Nucleus accumbens (tissue), 56 donors: ENCODE measurements around the gene WDR41.
"Not testable (repeated sequence)": the region's sequence is repeated elsewhere in the genome, so short reads cannot be mapped to it uniquely, and the experiment has no call there.

ENCODE experiments used
- DNase-seq, 56 donors: peaks; one replicate each; lab custom pipeline; 2025; lab: John Stamatoyannopoulos, UW

Gene WDR41, protein sequence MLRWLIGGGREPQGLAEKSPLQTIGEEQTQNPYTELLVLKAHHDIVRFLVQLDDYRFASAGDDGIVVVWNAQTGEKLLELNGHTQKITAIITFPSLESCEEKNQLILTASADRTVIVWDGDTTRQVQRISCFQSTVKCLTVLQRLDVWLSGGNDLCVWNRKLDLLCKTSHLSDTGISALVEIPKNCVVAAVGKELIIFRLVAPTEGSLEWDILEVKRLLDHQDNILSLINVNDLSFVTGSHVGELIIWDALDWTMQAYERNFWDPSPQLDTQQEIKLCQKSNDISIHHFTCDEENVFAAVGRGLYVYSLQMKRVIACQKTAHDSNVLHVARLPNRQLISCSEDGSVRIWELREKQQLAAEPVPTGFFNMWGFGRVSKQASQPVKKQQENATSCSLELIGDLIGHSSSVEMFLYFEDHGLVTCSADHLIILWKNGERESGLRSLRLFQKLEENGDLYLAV

DNA sequence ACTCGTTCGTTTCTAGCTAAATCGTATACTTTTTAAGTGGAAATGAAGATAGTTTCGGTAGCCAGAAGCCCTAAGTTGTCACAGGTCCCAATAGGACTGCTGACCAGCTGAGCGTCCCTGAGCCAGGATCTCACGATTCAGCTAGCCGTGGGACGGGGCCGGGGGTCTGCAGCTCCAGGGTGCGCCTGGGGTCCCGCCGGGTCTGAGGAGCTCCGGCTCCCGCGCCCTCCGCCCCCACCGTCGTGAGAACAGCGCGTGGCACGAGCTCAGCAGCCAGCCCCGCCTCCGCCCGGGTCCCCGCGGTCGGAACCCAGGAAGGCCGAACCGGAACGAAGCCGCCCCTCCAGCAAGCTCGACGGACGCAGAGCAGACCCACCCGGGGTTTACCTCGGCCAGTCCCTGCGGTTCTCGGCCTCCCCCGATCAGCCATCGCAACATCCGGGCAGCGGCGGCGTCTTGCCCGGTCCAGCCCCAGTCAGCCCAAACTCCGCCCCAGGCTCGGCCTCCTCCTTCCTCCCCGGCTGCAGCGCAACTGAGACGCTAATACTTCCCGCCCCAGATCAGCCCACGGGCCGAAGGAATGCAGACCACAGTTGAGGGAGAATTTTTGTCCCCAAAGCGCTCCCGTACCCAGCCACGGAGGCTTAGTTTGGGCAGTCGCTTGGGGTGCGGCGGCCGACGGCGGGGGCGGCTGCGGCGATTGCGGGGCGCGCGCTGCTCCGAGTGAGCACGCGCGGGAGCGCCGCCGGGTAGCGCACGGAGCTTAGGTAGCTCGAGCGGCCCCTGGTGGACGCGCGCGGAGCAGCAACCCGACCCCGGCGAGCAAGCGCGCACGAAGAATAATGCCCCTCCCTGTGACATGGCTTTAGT lies at the start of gene WDR41:
Gene WDR41 (minus strand): TSS at position 534 of the 870 bp plus-strand sequence. CDS start 96 bp downstream, at position 438.
- DNase-seq, result peak; percentile 54 to 98 (median 92)

GRCh38 chr5:77531297-77531696 lies 39.2 kb upstream of the WDR41 start:
- no peak for DNase-seq

DNA sequence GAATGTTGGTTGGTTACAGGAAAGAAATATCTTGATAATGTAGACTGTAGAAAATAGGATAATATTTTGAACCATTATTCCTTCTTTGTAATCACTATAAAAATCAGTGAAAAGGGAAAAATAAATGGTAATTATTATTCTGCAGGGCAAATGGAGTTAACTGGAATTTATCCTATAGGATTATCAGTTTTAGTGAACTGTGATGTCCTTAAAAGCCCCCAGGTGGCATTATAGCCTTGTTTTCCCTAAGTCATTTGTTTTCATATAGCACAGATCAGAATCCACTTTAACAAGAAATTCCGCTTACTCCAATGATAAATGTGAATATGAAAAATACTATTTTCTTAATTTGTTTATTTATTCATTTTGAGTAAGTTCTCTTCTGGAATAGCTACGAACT lies 26.2 kb upstream of the WDR41 start:
- no peak for DNase-seq

- no peak for DNase-seq
Observed at GRCh38 chr5:77514457-77514856, 22.3 kb upstream of the WDR41 start.

- DNase-seq, result no peak
Observed at GRCh38 chr5:77513321-77513720, 21.2 kb upstream of the WDR41 start.

DNA sequence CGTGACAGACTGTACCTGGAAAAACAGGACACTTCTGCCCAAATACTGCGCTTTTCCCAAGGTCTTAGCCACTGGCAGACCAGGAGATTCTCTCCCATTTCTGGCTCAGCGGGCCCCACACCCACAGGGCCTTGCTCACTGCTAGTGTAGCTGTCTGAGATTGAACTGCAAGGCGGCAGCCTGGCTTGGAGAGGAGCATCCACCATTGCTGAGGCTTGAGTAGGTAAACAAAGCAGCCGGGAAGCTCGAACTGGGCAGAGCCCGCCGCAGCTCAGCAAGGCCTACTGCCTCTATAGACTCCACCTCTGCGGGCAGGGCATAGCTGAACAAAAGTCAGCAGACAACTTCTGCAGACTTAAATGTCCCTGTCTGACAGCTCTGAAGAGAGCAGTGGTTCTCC lies 9.0 kb upstream of the WDR41 start:
- DNase-seq, result not testable (repeated sequence)

- no peak for DNase-seq
Observed at GRCh38 chr5:77499973-77500372, 7.9 kb upstream of the WDR41 start.

- DNase-seq, result no peak
Observed at GRCh38 chr5:77499441-77499840, 7.3 kb upstream of the WDR41 start.

GRCh38 chr5:77498952-77499351 lies 6.8 kb upstream of the WDR41 start:
- no peak for DNase-seq

- no peak for DNase-seq
Observed at GRCh38 chr5:77494935-77495334, 2.8 kb upstream of the WDR41 start.

- DNase-seq, result no peak
Observed at GRCh38 chr5:77492653-77493000, 511 bp upstream of the WDR41 start.

DNA sequence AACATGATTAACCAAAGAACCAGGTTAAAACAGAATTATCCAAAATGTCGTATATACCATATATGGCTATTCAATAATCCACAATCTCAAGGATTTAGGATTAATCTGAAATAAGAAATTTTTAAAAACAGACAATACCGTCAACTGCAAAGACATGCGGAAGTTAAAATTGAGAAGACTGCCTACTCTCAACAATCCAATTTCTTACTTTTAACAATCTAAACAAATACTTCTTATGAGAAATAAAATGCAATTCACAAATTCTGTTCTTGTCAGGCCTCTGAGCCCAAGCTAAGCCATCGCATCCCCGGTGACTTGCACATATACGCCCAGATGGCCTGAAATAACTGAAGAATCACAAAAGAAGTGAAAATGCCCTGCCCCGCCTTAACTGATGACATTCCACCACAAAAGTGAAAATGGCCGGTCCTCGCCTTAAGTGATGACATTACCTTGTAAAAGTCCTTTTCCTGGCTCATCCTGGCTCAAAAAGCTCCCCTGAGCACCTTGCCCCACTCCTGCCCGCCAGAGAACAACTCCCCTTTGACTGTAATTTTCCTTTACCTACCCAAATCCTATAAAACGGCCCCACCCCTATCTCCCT lies 1.3 kb downstream of the WDR41 start:
- DNase-seq, result peak in 3 of 56 donors; percentile 3 to 29 (median 6)

DNA sequence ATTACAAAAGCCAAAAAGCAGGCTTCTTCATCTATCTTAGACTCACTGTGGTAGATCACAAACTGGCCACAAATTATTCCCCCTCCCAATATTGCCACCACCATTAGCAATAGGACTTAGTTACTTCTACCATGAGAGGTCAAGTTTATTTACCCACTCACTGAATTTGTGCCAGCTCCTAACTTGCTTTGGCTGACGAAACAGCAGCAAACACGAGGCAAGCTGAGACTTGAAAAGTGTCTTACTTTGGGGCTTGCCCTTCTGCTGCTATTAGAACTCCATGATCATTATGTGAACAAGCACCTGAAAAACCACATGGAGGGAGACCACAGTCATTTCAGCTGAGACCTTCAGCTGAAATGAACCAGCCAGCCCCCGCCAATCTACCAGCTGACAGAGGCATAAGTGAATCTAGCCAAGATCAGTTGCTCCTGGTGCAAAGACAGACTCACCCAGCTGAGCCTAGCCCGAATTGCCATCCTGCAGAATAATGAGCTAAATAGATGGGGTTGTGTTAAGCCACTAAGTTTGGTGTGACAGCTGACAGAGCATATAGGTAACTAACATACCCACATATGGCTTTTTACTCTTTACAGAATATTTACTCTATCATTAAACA lies 5.7 kb downstream of the WDR41 start:
- DNase-seq, result no peak

DNA sequence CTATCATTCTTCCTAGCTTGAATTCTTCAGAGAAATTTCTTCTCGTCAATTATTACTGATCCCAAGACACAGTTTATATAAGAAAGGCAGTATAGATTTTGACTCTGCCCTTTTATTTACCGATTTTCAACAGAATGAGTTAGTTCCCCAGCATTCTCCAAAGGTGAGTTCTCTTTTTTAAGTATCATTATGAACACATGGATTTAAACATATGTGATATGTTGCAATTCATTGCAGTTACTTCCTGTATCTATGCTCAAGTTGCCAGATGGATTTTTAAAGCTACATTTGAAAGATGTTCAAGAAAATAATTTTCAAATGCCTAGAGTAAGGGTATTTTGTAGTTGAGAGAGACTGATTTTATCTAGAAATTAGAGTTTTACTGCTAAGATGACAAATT lies 8.4 kb downstream of the WDR41 start:
- DNase-seq, result no peak

DNA sequence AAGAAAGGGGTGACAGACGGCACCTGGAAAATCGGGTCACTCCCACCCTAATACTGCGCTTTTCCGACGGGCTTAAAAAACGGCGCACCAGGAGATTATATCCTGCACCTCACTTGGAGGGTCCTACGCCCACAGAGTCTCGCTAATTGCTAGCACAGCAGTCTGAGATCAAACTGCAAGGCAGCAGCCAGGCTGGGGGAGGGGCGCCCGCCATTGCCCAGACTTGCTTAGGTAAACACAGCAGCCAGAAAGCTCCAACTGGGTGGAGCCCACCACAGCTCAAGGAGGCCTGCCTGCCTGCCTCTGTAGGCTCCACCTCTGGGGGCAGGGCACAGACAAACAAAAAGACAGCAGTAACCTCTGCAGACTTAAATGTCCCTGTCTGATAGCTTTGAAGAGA lies 17.1 kb downstream of the WDR41 start:
- DNase-seq, result not testable (repeated sequence)

DNA sequence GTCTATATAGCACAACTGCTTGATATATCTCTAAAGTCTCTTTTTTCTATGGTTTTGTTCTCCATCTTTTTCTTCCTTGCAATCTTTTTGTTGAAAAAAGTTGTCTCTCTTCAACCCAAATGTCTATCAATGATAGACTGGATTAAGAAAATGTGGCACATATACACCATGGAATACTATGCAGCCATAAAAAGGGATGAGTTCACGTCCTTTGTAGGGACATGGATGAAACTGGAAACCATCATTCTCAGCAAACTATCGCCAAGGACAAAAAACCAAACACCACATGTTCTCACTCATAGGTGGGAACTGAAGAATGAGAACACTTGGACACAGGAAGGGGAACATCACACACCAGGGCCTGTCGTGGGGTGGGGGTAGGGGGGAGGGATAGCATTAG lies 23.2 kb downstream of the WDR41 start:
- DNase-seq, result not testable (repeated sequence)

GRCh38 chr5:77463905-77464304 lies 28.2 kb downstream of the WDR41 start:
- DNase-seq, result no peak

DNA sequence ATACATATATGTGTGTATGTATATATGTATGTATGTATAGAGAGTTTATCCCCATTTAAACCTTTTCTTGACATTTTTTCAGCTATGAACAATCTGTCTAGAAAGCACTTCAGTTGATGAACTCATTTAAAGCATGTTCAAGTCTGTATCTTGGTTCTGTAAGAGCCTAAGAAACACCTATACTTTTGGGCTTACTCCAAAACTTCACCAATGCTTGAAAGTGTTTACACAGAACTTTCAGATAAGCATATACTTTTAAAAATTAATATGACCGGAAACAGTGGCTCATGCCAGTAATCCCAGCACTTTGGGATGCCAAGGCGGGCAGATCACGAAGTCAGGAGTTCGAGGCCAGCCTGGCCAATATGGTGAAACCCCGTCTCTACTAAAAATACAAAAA lies 30.8 kb downstream of the WDR41 start:
- DNase-seq, result no peak

GRCh38 chr5:77454123-77454522 lies 38.0 kb downstream of the WDR41 start:
- no peak for DNase-seq

GRCh38 chr5:77452351-77452750 lies 39.8 kb downstream of the WDR41 start:
- no peak for DNase-seq

- DNase-seq, result no peak
Observed at GRCh38 chr5:77449981-77450380, 42.1 kb downstream of the WDR41 start.
